HepG2 (cell line): Measurements from ENCODE around the gene PFKFB2. TPM values are rescaled to one million over a fixed set of nuclear protein-coding genes. Genes with fewer than 3 reads are reported as not detected.

ENCODE experiments used
- HNF1A ChIP-seq, 2 experiments: sonication (generic) in 1 of 2; formaldehyde crosslinking in 1 of 2; IDR thresholded peaks; 2 replicates each; pipeline versions ENCODE4 v1.4.0 to v1.6.1; 2016 to 2020; ENCODE audit warnings: borderline replicate concordance in 1 of 2, low read depth in 1 of 2, mild to moderate bottlenecking in 1 of 2, missing genetic modification reagents in 1 of 2
- KDM5A ChIP-seq: fragments of 200-600 bp; sonication (generic); IDR thresholded peaks from 2 replicates; pipeline ENCODE4 v1.7.0; 2018; ENCODE audit warnings: antibody characterized with exemption, mild to moderate bottlenecking, low read length, borderline replicate concordance
- MAF1 ChIP-seq: sonication (generic); formaldehyde crosslinking; IDR thresholded peaks from 2 replicates; pipeline ENCODE4 v1.5.0; 2020; ENCODE audit warnings: missing genetic modification reagents, borderline replicate concordance
- NFE2L1 ChIP-seq: sonication (generic); formaldehyde crosslinking; IDR thresholded peaks from 2 replicates; pipeline ENCODE4 v1.4.0; 2020; ENCODE audit warnings: missing genetic modification reagents, mild to moderate bottlenecking, borderline replicate concordance
- STAT5B ChIP-seq: sonication (generic); formaldehyde crosslinking; IDR thresholded peaks from 2 replicates; pipeline ENCODE4 v1.4.0; 2020; ENCODE audit warnings: missing genetic modification reagents
- TP53 ChIP-seq: sonication (generic); formaldehyde crosslinking; conservative IDR thresholded peaks from 2 replicates; pipeline ENCODE4 v1.4.0; 2020; ENCODE audit warnings: missing genetic modification reagents
- ZBTB14 ChIP-seq: sonication (generic); formaldehyde crosslinking; IDR thresholded peaks from 2 replicates; pipeline ENCODE4 v1.4.0; 2020; ENCODE audit warnings: missing genetic modification reagents
- ZC3H13 ChIP-seq: sonication (generic); formaldehyde crosslinking; IDR thresholded peaks from 2 replicates; pipeline ENCODE4 v1.8.1; 2023; ENCODE audit warnings: mild to moderate bottlenecking, missing genetic modification reagents, moderate library complexity
- ZNF274 ChIP-seq: sonication (generic); formaldehyde crosslinking; IDR thresholded peaks from 2 replicates; pipeline ENCODE4 v1.5.1; 2020; ENCODE audit warnings: mild to moderate bottlenecking, missing genetic modification reagents
- ZNF354B ChIP-seq: sonication (generic); formaldehyde crosslinking; IDR thresholded peaks from 2 replicates; pipeline ENCODE4 v1.8.0; 2022; ENCODE audit warnings: mild to moderate bottlenecking, missing genetic modification reagents
- ZNF530 ChIP-seq: sonication (generic); formaldehyde crosslinking; IDR thresholded peaks from 2 replicates; pipeline ENCODE4 v1.5.0; 2020; ENCODE audit warnings: low read depth, mild to moderate bottlenecking, missing genetic modification reagents
- ZNF674 ChIP-seq: sonication (generic); formaldehyde crosslinking; IDR thresholded peaks from 2 replicates; pipeline ENCODE4 v1.5.0; 2020; ENCODE audit warnings: low read depth, mild to moderate bottlenecking, missing genetic modification reagents
- polyA plus RNA-seq, 8 experiments: library from polyadenylated mRNA; depleted of rRNA in 3 of 8; stranded (reverse) in 7 of 8; unstranded in 1 of 8; fragments of >200 nt; fragmentation: Illumina TruSeq in 4 of 8; extraction: Trizol in 4 of 8; gene quantifications; 2 replicates each; pipeline versions ENCODE4 v1.2.1 to v1.2.3, GENCODE V29; 2011 to 2016; ENCODE audit warnings: low read depth in 4 of 8, missing spikeins in 1 of 8, mixed read lengths in 1 of 8; ENCODE audit not compliant: insufficient read depth in 1 of 8
- total RNA-seq, 5 experiments: library from RNA; depleted of rRNA; stranded (reverse); fragments of >200 nt; fragmentation: Illumina TruSeq; extraction: Trizol; gene quantifications; 2 replicates each; pipeline ENCODE4 v1.2.3, GENCODE V29; 2016; ENCODE audit warnings: low read depth in 1 of 5
- TF ChIP-seq, protein P1 (sequence below): sonication (generic); formaldehyde crosslinking; IDR thresholded peaks from 2 replicates; pipeline ENCODE4 v1.5.0; 2020; ENCODE audit warnings: mild to moderate bottlenecking, missing genetic modification reagents
- TF ChIP-seq, protein P2 (sequence below): IDR thresholded peaks from 2 replicates; pipeline ENCODE4 v1.6.1; 2018; ENCODE audit warnings: missing genetic modification reagents, mild to moderate bottlenecking, missing compliant biosample characterization
- TF ChIP-seq, protein P3 (sequence below): sonication (generic); formaldehyde crosslinking; IDR thresholded peaks from 2 replicates; pipeline ENCODE4 v1.5.0; 2020; ENCODE audit warnings: mild to moderate bottlenecking, missing genetic modification reagents

PFKFB2 gene
- total and polyA plus RNA-seq, 2 of the 13 experiments (the other 11 are each of a cell fraction or from before 2014, with no cell fraction given), result 4.6 to 10.6 TPM

- TF ChIP-seq, protein P1, sequence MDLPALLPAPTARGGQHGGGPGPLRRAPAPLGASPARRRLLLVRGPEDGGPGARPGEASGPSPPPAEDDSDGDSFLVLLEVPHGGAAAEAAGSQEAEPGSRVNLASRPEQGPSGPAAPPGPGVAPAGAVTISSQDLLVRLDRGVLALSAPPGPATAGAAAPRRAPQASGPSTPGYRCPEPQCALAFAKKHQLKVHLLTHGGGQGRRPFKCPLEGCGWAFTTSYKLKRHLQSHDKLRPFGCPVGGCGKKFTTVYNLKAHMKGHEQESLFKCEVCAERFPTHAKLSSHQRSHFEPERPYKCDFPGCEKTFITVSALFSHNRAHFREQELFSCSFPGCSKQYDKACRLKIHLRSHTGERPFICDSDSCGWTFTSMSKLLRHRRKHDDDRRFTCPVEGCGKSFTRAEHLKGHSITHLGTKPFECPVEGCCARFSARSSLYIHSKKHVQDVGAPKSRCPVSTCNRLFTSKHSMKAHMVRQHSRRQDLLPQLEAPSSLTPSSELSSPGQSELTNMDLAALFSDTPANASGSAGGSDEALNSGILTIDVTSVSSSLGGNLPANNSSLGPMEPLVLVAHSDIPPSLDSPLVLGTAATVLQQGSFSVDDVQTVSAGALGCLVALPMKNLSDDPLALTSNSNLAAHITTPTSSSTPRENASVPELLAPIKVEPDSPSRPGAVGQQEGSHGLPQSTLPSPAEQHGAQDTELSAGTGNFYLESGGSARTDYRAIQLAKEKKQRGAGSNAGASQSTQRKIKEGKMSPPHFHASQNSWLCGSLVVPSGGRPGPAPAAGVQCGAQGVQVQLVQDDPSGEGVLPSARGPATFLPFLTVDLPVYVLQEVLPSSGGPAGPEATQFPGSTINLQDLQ (CRISPR knock-in tag), result no peak
- TF ChIP-seq KDM5A (no peak), ZNF274 (CRISPR knock-in tag) (0 out of 2 replicates have a peak, but pooled peaks have one; percentile 60), ZNF674 (CRISPR knock-in tag) (no peak), HNF1A (IDR thresholded peaks at IDR 0.05; ENCODE audit: low read depth) (no peak), HNF1A (CRISPR knock-in tag; IDR thresholded peaks at IDR 0.05; ENCODE audit: borderline replicate concordance) (0 out of 2 replicates have a peak, but pooled peaks have one; percentile 71), ZNF530 (no peak), TP53 (CRISPR knock-in tag) (no peak), ZNF354B (no peak), ZC3H13 (no peak), NFE2L1 (CRISPR knock-in tag) (no peak), ZBTB14 (CRISPR knock-in tag) (no peak), STAT5B (no peak), MAF1 (no peak)
- TF ChIP-seq, protein P2, sequence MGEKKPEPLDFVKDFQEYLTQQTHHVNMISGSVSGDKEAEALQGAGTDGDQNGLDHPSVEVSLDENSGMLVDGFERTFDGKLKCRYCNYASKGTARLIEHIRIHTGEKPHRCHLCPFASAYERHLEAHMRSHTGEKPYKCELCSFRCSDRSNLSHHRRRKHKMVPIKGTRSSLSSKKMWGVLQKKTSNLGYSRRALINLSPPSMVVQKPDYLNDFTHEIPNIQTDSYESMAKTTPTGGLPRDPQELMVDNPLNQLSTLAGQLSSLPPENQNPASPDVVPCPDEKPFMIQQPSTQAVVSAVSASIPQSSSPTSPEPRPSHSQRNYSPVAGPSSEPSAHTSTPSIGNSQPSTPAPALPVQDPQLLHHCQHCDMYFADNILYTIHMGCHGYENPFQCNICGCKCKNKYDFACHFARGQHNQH (CRISPR knock-in tag), result peak; percentile 59
- TF ChIP-seq, protein P3, sequence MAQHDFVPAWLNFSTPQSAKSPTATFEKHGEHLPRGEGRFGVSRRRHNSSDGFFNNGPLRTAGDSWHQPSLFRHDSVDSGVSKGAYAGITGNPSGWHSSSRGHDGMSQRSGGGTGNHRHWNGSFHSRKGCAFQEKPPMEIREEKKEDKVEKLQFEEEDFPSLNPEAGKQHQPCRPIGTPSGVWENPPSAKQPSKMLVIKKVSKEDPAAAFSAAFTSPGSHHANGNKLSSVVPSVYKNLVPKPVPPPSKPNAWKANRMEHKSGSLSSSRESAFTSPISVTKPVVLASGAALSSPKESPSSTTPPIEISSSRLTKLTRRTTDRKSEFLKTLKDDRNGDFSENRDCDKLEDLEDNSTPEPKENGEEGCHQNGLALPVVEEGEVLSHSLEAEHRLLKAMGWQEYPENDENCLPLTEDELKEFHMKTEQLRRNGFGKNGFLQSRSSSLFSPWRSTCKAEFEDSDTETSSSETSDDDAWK (CRISPR knock-in tag), result no peak
Observed at GRCh38 chr1:207052911-207053769, at the start of gene PFKFB2 (continued).
